GM18505 (cell line): ENCODE results near the gene GRM4.

ENCODE experiments used
- ATAC-seq: cut with Tn5 transposase; IDR thresholded peaks from one replicate; pipeline ENCODE4 v1.9.1; 2021; ENCODE audit not compliant: unreplicated experiment
- POLR2A ChIP-seq: IDR thresholded peaks from 4 replicates; pipeline ENCODE4 v1.6.1; 2011; ENCODE audit warnings: borderline replicate concordance; ENCODE audit not compliant: insufficient read depth, insufficient read length; ENCODE audit errors: extremely low read depth

Gene GRM4

DNA sequence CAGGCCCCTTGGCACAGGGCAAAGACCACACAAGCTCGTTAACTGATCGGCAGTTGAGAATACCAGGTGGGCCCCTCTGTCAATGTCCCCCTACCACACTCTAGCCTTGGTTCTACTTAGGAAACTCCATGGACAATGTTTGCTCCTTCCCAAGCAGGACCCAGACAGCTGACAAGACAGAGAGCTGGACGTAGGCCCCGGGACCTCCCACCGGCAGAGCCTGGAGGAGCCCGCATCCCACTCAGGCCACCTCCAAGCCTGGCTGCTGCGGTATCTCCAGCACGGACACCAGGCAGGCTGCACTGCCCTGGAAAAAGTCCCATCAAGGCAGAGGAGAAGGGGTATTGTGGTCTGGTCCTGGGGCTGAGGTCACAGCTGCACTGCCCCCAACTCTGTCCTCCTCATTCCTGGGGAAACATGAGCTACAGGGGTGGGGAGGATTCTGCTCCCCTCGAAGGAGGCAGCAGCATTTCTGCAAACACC, 6.2 kb upstream of the GRM4 start:
- no peak for TF ChIP-seq POLR2A

DNA sequence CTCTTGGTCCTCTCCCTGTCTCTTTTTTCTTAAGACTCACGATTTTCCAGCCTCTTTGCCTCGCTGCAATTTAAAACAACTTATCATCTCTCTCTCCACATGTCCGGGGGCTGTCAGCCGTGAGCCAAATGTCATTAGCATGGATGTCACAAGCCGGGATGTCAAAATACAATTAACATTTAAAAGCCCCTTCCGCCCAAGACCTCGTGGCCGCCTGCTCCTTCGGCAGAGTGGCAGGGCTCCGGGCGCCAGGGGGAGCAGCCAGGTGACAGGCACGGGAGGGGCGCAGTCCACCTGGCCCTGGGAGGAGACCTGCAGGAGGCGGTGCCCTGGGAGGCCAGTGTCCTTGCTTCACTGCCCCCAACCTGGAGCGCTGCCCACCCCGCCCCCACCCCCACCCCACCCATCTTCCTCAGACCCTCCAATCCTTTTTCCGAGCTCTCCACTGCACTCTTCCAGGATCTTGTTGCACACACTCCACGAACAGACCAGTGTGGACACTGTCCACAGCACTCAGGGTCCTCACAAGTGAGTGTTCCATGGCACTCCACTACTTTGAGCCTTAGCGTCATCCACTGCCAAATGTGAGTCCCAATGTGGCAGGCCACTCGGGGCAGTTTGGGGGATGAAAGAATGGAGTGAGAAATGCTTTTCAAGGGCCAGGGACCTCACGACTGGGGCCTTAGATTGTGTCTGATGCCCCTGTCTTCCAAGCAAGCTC, 5.6 kb upstream of the GRM4 start:
- no peak for ATAC-seq
- no peak for TF ChIP-seq POLR2A

More for the DNA sequence above, 6.2 kb upstream of the GRM4 start:
- no peak for ATAC-seq

DNA sequence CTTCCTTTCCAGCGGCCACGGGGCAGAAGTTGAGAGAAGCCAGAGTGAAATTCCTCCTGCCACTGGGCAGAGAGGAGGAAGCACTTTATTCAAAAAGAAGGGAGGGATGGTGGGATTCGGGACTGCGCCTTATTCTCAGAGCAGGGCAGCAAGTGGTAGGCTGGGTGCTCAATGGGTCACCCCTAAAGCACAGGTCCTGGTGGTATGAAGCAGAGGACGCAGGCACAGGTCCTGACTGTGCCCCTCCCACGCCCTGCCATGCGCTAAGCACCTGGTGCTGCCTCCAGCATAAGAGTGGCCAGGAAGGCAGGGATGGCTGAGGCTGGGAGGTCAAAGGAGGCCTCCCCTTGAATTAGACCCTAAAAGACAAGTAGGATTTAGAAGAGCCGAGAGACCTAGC, 4.9 kb upstream of the GRM4 start:
- TF ChIP-seq POLR2A = no peak
- no peak for ATAC-seq

DNA sequence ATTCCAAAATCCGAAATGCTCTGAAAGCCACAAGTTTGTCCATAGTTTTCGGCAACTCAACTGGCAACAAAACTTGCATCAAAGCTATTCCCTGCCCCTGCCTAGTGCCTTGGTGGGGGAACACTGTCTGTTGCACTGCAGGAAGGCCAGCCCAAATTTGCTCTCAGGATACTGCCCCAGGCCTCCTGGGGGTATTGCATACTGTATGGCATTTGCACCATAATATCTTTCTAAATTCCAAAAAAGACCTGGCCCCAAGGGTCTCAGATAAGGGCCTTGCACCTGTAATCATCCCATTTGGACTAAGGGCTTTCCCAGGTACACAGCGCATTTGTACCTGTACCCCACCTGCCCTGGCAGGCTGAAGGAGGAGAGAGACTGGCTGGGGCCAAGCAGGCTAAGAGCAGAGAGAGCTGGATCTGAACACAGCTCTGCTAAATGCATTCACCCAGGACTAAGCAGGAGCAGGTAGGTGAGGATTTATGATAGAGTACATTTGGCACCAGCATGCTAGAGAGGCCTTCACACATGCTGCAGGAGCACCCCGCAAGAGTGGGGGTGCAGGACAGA, 4.0 kb upstream of the GRM4 start:
- ATAC-seq = no peak
- TF ChIP-seq POLR2A = no peak

DNA sequence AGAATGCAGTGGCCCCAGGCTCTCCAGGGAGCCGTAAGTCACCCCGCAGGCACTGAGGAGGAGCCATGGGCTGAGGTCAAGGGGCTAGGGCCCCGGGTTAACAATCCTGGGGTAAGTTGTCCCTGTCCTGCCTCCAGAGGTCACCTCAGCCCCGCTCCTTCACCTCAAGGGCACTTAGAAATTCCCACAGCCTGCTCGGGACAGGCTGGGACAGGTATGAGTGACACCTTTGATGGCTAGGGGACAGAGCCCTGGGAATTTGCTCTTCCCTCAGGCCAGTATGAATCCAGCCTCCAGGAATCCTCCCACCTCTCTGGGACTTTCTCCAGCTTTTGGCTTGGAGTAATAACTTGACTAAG, 3.5 kb upstream of the GRM4 start:
- no peak for ATAC-seq
- TF ChIP-seq POLR2A = no peak

DNA sequence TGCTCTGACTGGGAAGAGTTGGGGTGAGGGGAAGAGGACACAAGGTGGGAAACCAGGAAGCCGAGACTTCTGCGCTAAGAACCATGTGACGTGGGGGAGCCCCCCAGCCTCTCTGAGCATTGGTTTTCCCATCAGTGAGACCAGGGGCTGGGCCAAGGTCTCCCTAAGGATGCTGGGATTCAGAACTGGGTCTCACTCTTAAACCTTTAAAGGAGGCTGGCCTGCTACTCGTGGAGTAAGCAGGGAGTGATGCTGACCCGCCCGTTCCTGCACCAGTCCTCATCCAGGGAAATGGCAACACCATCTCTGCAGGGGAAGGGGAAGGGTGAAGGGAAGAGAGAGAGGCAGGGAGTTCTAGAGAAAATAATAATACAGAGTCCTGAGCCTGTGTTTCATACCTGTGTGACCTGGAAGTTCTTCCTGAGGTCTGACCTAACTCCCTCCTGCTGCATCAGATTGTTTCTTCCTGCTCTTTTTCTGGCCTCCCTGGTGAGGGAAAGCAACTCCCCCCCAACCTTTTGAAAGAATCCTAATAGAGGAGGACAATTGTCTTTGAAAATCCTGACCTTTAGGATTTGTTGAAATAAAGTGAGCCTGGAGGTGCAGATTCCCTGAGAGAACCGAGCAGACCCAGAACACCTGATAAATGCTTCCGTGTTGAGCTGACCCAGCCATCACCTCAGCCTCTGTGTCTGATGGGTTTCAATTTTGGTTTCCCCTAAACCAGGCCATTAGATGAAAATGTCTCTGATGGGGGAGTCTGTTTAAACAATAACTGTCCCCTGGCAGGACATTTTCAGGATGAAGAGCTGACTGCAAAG, 3.0 kb upstream of the GRM4 start:
- no peak for TF ChIP-seq POLR2A

DNA sequence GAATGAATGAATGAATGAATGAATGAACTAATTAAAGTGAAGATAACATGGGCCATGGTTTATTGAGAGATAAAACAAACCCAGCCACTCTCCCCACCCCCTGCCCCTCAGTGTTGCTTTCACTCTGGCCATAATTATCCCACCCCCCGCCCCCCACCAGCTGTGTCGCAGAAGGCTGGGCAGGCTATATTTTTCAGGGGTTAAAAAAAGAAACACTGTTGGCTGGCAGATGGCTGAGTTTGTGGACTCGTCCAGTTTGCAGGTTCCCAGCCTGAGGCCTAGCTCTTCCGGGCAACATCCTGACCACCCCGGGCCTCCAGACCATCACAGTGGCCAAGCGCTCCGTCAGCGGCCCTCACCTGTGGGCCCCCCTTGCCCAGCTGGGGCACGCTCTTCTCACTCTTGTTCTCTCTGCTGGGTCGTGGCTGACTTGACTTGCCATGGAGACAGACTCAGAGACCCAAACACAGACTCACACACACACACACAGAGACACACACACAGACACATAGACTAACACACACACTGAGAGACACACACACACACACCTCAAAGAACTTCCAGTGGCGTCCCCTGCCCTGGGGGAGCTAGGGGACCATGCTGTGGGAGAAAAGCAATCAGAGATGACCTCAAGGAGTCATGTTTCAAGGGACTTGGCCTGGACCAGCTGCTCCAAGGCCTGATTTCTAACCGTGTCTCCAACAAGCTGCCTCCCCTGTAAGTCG, 2.2 kb upstream of the GRM4 start:
- no peak for ATAC-seq
- no peak for TF ChIP-seq POLR2A

More for the DNA sequence above, 3.0 kb upstream of the GRM4 start:
- ATAC-seq = no peak

DNA sequence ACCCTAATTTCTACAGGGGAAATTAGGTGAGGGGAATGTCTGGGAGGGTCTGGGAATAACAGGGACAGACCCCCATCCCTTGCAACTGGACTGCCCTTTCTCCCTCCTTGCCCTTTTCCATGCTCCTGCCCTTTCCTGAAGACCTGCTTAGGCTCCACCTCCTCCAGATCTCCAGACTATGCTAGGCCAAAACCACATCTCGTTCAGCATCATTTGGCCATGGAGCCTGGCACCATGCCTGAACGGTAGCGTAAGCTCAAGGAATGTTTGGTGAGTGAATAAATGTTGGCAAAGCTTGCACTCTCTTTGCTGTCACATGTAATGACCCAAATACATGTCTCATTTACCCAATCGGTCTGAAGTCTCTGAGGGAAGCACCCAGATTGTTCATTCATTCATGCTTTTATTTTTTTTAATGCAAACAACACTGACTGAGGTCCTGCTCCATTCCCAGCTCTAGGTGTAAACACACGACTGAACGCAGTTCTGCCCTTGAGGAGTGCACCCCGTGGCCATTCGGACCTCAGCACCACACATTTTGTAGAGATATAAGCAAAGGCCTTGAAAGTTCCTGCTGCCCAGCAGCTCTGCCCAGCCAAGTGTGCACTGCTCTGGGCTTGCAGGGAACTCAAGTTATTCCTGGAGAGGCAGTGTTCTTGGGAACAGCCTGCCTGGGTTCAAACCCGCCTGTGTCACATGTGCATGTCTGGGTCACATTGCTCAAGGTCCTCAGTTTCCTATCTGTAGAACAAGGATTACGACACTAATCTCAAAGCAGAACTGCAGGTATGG, 1.1 kb upstream of the GRM4 start:
- ATAC-seq = no peak
- no peak for TF ChIP-seq POLR2A

DNA sequence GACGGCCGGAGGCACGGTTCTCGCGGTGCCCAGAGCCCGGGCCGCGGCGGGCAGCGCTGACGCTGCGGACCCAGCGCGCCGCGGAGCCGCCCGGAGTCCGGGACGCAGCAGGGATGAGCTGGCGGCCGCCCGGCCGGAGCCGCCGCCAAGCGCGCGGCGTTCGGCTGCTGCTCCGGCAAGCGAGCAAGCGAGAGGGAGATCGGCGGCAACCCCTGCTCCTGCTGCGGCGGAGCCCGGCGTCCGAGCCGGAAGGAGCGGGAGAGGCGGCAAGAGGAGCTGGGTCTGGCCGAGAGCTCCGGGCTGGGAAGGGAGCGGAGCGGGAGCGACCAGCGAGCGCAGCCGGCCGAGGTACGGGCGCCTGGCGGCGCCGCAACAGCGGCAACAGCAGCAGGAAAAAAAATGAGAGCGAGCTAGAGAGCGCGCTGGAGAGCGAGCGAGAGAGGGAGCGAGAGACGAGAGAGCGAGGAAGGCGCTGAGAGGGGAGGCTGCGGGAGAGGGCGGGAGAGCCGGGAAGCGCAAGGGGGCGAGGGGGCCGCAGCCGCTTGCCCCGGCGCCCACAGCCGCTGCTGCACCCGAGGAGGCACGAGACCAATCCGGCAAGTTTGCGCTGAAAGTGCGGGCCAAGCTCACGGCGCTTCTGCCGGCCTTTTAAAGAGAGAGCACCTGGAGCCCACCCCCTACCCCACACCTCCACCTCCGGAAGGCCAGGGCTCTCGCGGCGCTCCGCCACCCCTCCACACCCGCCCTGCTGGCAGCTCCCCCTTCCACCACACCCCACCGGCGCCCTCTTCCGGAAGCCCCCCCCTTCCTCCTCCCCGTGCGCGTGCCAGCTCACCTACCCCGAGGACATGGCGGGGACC, 496 bp downstream of the GRM4 start:
- no peak for TF ChIP-seq POLR2A
- ATAC-seq = no peak

DNA sequence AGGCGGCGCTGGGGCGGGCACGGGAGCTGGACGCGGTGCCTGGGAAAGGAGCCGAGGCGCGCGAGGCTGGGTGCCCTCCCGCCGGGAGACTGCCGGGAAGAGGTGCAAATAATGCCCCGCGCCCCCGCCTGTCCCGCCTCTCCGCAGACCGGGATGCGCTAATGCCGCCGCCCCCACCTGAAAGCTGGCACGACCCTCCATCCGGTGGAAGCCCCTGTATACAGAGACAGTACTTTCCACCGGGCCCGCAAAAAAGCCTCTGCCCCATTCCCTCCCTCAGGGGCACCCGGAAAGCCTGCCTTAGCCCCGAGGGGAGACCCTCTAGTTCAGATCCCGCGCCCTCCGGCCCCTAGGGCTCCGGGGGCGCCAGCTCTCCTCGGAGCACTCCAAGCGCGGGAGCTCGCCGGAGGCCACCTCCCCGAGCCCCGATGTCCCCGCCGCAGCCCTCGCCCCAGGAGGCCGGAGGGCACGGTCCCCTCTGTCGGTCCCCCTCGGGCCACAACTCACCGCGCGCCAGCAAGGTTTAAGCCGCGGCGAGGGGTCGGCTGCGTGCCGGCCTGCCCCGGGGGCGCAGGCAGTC, 1.2 kb downstream of the GRM4 start:
- TF ChIP-seq POLR2A = no peak
- ATAC-seq = no peak

DNA sequence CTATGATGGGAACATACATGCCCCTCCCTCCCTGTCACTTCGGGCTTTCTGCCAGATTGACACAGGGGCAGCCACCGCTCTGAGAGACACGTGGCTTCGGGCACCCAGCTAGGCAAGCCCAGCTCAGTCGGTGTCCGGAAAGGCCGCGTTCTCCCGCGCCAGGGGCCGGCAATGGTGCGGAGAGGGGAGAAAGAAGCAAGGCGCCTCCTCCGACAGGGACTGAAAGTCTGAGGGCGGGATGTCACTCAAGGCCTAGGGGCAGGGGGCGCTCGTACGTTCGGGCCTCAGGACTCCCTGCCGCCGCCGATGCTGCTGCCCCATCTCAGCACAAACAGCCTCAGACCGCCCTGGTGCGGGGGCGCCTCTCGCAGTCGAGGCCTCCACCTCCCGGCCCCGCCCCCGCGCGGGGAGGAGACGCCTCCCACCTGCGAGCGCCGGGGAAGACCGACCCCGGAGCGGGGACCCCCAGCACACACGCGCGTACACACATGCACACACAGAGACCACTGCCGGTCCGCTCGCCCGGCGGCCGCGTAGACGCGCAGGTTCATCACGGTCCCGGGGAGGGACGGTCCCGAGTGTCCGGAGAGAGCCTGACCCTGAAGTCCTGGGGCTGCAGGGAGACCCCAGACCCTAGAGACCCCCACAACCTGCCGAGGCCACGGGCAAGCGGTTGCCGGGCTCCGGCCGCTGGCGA, 1.9 kb downstream of the GRM4 start:
- TF ChIP-seq POLR2A = no peak
- ATAC-seq = no peak
